Body of pancreas (tissue), 4 donors: ENCODE data around the gene JSRP1.

ENCODE experiments used
- POLR2A ChIP-seq, 3 donors: fragments of 450-650 bp; IDR thresholded peaks; one replicate each; pipeline ENCODE4 v1.6.1; 2016; ENCODE audit warnings: antibody characterized with exemption in 3 of 3, mild to moderate bottlenecking in 2 of 3
- TF ChIP-seq, protein P1 (sequence below), 7 experiments: fragments of 450-650 bp in 4 of 7; fragments of 200-600 bp in 3 of 7; sonication (generic) in 3 of 7; IDR thresholded peaks; one replicate each; pipeline ENCODE4 v1.5.1; 2016 to 2019; ENCODE audit warnings: antibody characterized with exemption in 7 of 7

- TF ChIP-seq, protein P1, sequence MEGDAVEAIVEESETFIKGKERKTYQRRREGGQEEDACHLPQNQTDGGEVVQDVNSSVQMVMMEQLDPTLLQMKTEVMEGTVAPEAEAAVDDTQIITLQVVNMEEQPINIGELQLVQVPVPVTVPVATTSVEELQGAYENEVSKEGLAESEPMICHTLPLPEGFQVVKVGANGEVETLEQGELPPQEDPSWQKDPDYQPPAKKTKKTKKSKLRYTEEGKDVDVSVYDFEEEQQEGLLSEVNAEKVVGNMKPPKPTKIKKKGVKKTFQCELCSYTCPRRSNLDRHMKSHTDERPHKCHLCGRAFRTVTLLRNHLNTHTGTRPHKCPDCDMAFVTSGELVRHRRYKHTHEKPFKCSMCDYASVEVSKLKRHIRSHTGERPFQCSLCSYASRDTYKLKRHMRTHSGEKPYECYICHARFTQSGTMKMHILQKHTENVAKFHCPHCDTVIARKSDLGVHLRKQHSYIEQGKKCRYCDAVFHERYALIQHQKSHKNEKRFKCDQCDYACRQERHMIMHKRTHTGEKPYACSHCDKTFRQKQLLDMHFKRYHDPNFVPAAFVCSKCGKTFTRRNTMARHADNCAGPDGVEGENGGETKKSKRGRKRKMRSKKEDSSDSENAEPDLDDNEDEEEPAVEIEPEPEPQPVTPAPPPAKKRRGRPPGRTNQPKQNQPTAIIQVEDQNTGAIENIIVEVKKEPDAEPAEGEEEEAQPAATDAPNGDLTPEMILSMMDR (IDR thresholded peaks at IDR 0.05) = no peak
- TF ChIP-seq POLR2A (IDR thresholded peaks at IDR 0.05) = no peak
Observed at GRCh38 chr19:2252055-2252796, 4.0 kb downstream of the JSRP1 start.
